Stimulated activated CD4-positive, alpha-beta T cell treated with anti-CD3 and anti-CD28 coated beads, Interleukin-1b, Interleukin-23, amount 100 ng/mL, for 4 hours (primary cell): ENCODE measurements around the gene KAT8.

Experiments
- DNase-seq, 2 donors: peaks; one replicate each; pipeline ENCODE4 v3.0.0-alpha.2; 2020; ENCODE audit warnings: low read depth in 2 of 2

Gene KAT8

DNA sequence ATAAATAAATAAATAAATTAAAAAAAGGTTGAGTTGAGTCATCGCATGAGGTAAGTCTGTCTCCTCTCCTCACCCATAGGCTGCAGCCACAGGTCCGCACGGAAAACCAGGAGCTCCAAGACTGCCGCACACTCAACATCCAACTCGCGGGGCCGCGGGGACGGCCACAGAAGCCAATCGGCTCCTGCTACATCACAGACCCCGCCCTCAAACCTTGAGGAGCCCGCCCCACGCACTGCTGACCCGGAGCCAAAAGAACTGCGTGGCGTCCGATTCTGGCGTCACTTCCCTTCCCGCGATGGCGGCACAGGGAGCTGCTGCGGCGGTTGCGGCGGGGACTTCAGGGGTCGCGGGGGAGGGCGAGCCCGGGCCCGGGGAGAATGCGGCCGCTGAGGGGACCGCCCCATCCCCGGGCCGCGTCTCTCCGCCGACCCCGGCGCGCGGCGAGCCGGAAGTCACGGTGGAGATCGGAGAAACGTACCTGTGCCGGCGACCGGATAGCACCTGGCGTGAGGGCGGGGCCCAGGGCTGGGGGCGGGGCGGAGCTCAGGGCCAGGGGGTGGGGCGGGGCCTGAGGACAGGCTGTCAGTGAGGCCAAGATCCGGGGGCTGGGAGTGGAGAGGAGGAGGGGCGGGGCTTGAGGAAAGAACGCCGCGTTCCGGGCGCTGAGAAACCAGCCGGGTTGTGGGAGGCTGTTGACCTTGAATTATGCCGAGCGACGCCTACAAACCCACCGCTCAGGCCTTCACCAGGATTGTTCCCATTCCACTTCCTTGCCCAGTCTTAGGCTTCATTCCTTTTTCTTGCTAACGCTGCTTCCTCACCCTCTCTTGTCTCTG lies at the start of gene KAT8:
Gene KAT8 (plus strand): TSS at position 281 of the 839 bp plus-strand sequence. CDS start 18 bp downstream, at position 299.
- DNase-seq = peak; percentile 94 to 96

DNA sequence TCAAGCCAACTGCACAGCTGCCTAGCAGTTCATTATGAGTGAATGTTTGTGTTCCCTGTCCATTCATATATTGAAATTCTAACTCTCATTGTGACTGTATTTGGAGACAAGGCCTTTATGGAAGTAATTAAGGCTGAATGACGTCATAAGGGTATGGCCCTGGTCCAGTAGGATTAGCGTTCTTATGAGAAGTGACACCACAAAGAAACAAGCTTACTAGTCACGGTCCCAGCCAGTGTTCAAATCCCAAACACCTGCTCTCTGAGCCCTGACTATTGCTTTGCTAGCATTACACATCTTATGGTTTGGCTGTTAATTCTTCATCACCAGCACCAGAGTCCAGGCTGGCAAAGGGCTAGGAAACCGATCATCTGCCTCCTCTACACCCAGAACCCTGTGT lies 45.6 kb upstream of the KAT8 start:
- no peak for DNase-seq

DNA sequence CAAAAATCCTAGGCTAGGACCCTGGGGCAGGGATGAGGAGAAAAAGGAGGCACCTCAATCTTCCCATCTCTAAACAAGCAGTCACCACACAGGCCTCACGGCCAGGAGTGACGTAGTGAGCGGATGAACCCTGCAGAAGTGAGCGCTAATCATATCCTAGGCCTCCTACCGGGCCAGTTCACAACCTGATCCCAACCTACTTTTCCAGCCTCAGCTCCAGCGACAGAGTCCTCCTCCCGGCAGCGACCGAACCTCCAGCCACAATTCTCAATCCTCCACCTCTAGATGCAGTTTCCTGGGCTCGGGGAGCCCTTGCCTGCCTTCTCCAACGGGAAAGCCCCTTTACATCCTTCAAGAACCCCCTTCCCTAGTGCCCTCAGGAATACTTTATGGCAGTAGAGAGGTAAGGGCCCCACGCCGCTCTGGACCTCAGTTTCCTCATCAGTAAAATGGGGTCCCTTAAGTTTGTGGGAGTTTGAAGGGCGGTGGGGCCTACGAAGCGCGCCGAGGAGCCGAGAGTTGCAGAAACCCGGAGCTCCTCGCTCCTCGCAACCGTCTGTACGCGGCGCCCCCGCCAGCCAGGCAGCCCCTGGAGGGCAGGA lies 44.8 kb upstream of the KAT8 start:
- no peak for DNase-seq

DNA sequence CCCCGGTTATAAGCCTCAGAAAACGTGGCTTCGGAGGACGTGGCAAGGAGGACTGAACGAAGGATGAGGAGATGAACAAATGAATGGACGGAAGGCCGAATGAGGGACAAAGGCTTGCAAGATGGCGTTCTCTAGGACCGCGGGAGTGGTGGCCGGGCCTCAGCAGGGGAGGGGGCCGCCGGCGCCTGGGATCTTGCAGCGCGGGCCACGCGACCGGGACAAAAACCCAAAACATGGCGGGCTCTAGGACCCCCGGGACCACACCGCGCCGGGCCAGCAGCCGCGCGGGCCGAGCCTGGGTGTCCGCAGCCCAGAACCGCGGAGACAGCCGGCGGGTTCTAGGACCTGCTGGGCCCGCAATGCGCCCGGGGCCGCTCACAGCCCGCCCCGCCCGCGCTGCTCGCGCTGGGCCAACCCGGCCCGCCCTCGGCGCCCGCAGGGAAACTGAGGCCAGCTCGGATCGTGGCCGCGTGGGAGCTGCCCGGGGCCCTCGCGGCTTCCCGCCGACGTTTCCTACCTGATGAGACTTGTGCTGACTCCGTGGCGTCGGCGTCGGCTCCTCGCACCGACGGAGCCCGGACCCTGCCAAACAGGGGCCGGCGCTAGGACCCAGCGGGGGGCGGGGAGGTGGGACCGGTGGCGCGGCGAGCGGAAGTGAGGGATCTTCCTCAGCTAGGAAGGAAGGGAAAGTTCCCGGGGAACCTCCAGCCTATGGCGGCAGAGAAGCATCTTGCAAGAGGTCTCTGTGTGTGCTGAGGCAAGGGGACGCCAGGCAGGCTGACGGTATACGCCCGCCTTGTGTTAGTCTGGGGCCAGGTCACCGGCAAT lies 44.1 kb upstream of the KAT8 start:
- DNase-seq = peak; percentile 71 to 88

DNA sequence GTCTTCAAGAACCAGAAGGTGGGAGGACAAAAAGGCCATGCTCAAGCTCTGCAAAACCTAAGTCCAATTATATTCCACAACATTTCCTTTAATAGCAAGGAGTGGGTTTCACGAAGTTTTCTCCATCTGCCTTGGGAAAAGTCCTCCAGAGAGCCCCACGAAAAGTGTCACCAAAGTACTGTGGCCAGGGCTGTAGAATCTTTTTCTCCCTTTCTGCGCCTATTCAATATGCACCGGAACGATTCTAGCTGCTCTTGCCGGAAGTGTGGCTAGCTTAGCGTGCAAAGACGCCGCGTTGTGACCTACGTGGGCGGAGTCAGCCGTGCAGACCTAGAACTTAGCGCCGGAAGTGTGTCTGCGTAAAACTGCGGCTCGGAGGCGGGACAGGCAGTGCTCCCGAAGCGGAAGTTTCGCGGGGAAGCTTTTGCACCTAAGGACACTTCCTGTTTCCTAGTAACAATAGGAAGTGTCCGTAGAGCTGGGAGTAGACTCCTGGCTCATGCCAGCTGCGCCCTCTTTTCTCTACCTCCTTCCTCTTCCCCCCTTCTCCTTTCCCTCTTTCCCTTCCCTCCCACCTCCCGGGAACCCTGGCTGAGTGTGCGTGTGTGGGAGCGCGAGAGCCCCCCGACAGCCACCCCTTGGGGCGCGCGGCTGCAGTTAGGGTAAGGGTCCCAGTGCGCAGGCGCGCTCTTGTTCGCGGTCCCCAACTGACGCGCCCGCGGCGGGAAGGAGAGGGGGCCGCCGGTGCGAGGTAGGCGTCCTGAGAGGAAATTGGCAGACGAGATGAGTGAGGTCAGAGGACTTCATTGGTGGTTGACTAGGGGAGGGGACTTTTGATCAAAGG lies 43.3 kb upstream of the KAT8 start, which contains the start of the genes ZNF646 and ZNF668:
Gene ZNF646 (plus strand): TSS at position 453 of the 844 bp plus-strand sequence. CDS start 1,903 bp downstream, outside the sequence.
Gene ZNF668 (minus strand): TSS at position 271 of the 844 bp plus-strand sequence. CDS start 9,781 bp downstream, outside the sequence.
- peak; percentile 89 to 94 for DNase-seq

DNA sequence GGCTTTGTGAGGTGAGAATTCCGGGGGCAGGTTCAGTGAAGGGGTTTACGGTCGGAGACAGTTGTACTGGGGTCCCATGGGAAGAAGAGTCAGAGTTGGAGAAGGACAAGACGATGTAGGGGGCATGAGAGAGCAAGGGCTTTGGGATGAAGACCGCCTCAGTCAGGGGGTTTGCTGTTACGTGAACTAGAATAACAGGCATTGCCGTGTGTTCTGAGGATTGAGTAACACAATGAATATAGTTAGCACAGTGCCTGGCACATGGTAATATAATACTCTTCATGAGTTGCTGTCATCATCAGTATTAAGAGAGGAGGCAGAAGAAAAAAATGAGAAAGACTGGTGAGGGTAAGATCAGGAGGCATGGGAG lies 42.7 kb upstream of the KAT8 start:
- no peak for DNase-seq

DNA sequence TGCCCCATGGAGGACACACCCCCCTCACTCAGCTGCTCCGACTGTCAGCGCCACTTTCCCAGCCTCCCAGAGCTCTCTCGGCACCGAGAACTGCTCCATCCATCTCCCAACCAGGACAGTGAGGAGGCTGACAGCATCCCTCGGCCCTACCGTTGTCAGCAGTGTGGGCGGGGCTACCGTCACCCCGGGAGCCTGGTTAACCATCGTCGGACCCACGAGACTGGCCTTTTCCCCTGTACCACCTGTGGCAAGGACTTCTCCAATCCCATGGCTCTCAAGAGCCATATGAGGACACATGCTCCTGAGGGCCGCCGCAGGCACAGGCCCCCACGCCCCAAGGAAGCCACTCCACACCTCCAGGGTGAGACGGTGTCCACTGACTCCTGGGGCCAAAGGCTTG lies 41.1 kb upstream of the KAT8 start:
- DNase-seq = no peak

DNA sequence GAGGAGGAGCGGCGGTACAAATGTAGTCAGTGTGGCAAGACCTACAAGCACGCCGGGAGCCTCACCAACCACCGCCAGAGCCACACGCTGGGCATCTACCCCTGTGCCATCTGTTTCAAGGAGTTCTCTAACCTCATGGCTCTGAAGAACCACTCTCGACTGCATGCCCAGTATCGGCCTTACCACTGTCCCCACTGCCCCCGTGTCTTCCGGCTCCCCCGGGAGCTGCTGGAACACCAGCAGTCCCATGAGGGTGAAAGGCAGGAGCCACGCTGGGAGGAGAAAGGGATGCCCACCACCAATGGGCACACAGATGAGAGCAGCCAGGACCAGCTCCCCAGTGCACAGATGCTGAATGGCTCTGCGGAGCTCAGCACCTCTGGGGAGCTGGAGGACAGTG lies 40.4 kb upstream of the KAT8 start:
- DNase-seq = no peak

DNA sequence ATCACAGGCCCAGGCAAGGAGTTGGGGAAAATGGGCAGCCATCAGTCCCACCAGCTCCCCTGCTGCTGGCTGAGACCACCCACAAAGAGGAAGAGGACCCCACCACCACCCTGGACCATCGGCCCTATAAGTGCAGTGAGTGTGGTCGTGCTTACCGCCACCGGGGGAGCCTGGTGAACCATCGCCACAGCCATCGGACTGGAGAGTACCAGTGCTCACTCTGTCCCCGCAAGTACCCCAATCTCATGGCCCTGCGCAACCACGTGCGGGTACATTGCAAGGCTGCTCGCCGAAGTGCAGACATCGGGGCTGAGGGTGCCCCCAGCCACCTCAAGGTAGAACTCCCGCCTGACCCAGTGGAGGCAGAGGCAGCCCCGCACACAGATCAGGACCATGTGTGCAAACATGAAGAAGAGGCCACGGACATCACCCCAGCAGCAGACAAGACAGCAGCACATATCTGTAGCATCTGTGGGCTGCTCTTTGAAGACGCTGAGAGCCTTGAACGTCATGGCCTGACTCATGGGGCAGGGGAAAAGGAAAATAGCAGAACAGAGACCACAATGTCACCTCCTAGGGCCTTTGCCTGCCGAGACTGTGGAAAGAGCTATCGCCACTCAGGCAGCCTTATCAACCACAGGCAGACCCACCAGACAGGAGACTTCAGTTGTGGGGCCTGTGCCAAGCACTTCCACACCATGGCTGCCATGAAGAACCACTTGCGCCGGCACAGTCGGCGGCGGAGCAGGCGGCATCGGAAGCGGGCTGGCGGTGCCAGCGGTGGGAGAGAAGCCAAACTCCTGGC lies 39.7 kb upstream of the KAT8 start:
- no peak for DNase-seq

DNA sequence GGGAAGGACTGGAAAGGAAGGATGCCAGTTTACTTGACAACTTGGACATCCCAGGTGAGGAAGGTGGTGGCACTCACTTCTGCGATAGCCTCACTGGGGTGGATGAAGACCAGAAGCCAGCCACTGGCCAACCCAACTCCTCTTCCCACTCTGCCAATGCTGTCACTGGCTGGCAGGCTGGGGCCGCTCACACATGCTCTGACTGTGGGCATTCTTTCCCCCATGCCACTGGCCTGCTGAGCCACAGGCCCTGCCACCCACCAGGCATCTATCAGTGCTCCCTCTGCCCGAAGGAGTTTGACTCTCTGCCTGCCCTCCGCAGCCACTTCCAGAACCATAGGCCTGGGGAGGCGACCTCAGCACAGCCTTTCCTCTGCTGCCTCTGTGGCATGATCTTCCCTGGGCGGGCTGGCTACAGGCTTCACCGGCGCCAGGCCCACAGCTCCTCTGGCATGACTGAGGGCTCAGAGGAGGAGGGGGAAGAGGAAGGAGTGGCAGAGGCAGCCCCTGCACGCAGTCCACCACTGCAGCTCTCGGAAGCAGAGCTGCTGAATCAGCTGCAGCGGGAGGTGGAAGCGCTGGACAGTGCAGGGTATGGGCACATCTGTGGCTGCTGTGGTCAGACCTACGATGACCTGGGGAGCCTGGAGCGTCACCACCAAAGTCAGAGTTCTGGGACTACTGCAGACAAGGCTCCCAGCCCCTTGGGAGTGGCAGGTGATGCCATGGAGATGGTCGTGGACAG lies 38.7 kb upstream of the KAT8 start:
- no peak for DNase-seq

DNA sequence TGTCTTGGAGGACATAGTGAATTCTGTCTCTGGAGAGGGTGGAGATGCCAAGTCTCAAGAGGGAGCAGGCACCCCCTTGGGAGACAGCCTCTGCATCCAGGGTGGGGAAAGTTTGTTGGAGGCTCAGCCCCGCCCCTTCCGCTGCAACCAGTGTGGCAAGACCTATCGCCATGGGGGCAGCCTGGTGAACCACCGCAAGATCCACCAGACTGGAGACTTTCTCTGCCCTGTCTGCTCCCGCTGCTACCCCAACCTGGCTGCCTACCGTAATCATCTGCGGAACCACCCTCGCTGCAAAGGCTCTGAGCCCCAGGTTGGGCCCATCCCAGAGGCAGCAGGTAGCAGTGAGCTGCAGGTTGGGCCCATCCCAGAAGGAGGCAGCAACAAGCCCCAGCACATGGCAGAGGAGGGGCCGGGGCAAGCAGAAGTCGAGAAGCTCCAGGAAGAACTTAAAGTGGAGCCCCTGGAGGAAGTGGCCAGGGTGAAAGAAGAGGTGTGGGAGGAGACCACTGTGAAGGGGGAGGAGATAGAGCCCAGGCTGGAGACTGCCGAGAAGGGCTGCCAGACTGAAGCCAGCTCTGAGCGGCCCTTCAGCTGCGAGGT lies 38.0 kb upstream of the KAT8 start:
- DNase-seq = no peak

DNA sequence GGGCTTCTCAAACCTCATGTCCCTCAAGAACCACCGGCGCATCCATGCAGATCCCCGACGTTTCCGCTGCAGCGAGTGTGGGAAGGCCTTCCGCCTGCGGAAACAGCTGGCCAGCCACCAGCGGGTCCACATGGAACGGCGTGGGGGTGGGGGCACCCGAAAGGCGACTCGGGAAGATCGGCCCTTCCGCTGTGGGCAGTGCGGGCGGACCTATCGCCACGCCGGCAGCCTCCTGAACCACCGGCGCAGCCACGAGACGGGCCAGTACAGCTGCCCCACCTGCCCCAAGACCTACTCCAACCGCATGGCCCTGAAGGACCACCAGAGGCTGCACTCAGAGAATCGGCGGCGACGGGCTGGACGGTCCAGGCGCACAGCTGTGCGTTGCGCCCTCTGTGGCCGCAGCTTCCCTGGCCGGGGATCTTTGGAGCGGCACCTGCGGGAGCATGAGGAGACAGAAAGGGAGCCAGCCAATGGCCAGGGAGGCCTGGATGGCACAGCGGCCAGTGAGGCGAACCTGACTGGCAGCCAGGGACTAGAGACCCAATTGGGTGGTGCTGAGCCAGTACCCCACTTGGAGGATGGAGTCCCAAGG lies 37.3 kb upstream of the KAT8 start:
- no peak for DNase-seq

DNA sequence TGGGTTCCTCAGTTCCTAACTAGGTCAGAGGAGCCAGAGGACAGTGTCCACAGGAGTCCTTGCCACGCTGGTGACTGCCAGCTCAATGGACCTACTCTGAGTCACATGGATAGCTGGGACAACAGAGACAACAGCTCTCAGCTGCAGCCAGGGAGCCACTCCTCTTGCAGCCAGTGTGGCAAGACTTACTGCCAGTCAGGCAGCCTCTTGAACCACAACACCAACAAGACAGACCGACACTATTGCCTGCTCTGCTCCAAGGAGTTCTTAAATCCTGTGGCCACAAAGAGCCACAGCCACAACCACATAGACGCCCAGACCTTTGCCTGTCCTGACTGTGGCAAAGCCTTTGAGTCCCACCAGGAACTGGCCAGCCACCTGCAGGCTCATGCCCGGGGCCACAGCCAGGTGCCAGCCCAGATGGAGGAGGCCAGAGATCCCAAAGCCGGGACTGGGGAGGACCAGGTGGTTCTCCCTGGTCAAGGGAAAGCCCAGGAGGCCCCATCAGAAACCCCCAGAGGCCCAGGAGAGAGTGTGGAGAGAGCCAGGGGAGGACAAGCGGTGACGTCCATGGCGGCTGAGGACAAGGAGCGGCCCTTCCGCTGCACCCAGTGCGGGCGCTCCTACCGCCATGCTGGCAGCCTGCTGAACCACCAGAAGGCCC lies 36.6 kb upstream of the KAT8 start:
- DNase-seq = no peak

DNA sequence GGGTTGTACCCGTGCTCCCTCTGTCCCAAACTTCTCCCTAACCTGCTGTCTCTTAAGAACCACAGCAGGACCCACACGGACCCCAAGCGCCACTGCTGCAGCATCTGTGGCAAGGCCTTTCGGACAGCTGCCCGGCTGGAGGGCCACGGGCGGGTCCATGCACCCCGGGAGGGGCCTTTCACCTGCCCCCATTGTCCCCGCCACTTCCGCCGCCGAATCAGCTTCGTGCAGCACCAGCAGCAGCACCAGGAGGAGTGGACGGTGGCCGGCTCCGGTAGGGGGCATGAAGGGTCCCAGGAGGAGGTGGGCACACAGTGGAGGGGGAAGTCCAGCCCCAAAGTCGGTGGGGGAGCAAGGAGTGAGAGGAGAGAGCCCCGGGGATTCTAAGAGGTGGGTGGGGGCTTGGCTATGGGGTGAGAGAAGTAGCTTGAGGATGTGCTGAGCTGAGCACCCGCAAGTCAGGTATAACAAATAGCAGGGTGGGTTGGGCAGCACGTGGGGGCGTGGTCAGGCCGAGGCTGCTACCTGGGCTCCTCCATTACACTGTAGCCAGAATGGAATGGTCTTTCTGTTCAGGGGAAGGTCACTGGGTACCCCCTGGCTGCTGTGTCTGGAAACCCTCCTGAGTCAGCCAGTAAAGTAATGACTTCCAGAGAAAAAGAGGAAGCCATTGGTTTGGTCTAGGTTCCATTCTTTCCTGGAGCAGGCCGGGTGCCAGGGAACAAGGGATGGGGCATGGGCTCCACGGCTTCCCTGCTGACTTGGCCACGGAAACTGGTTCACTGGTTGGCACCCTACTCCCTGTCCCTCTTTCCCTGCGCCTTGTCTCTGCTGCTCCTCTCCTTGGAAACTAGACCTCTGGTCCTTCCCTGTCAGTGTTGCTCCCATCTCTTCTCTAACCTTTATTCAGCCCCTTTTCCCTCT lies 35.8 kb upstream of the KAT8 start:
- DNase-seq = no peak

DNA sequence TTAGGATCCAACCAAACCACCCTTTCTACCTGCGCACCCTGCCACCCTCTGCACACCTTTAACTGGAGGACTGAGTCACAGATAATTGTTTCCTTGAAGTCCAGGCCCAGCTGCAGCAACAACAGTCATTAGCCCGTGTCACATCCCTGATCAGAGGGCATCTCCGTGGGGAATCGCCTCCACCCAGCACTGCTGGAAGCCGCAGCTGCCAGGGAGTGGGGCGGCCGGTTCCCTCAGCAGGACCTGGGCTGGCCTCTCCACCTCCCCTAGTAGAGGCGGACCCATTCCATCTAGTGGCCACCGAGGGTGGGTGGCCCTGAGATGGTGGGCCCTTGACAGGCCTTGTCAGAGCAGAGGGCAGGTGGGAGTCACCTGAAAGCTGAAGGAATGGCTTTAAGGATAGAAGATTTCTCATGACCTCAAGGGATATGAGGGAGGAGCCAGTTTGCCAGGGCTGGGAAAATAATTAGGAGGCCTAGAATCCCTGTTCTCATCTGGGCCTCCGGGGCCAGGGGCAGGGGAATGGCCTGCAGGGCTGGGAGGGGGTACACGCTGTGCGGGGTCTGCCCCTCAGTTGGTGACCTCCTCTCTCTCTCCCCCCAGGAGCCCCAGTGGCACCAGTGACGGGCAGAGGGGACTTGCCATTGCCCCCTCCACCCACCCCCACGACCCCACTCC lies 35.0 kb upstream of the KAT8 start:
- DNase-seq = no peak

DNA sequence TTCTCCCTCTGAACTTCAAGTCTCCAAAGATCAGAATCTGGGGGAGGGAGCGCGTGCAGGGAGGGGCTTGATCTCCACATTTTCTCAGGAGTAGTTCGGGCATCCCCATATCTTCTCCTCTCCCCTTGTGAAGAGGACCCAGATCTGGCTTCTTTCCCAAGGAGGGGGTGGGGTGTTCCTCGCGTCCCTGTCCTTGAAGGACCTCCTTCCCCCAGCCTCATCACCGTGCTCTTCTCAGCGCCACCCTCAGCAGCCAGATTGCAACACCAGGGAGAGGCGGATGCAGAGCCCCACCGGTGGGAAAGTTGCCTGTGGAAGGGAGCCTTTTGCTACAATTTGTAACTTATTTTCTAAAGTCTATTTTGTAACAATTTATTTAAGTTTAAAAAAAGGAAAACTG lies 34.4 kb upstream of the KAT8 start:
- DNase-seq = no peak

DNA sequence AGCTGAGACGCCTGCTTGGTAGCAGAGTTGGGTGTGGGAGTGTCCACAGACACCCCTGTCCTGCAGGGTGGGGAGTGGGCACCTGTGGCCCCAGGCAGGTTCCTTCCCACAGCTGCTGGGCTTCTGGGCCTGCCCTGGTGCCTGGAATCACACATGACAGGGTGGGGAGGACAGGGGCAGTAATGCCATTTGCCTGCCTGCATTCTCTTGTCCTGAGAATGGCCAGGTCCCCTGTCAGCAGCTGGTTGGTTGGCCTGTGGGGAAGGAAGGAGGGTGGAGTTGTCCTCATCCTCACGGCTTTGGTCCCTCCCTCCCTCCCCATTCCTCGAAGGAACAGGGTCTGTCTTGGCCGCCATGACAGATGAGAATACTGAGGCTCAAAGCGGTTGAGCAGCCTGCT lies 33.9 kb upstream of the KAT8 start:
- no peak for DNase-seq
